Keratinocyte (primary cell): Measurements from ENCODE around the gene ABL1. TPM values are rescaled to one million over a fixed set of nuclear protein-coding genes. Genes with fewer than 3 reads are reported as not detected.
"Not testable (repeated sequence)": the region's sequence is repeated elsewhere in the genome, so short reads cannot be mapped to it uniquely, and the experiment has no call there.

ENCODE experiments used
- DNase-seq: peaks from one replicate; pipeline ENCODE4 v3.0.0-alpha.2; 2011; ENCODE audit warnings: low read depth, missing footprints, low spot score
- FAIRE-seq: peaks from 2 replicates; lab custom pipeline; 2011; peaks lifted over from hg19 to GRCh38; lab: Jason Lieb, UNC
- H2AFZ ChIP-seq: 2 replicates; pipeline ENCODE4 v1.6.0; 2012; ENCODE audit warnings: low read length, control low read depth, inconsistent platforms; ENCODE audit not compliant: control insufficient read depth
- H3K27ac ChIP-seq: 2 replicates; pipeline ENCODE4 v1.5.1; 2011; ENCODE audit warnings: low read length; ENCODE audit not compliant: control insufficient read depth, insufficient read depth
- H3K27me3 ChIP-seq: 3 replicates; pipeline ENCODE4 v1.6.0; 2011; ENCODE audit warnings: low read length; ENCODE audit not compliant: control insufficient read depth, insufficient read depth; ENCODE audit errors: extremely low read depth
- H3K36me3 ChIP-seq, 2 experiments: 2 replicates in 1 of 2; 3 replicates in 1 of 2; pipeline ENCODE4 v1.5.1; 2011; ENCODE audit warnings: low read length in 2 of 2, mild to moderate bottlenecking in 1 of 2; ENCODE audit not compliant: control insufficient read depth in 2 of 2, insufficient read depth in 2 of 2; ENCODE audit errors: extremely low read depth in 1 of 2
- H3K4me1 ChIP-seq: 3 replicates; pipeline ENCODE4 v1.5.1; 2011; ENCODE audit warnings: low read length; ENCODE audit not compliant: control insufficient read depth, insufficient read depth; ENCODE audit errors: extremely low read depth
- H3K4me2 ChIP-seq: 3 replicates; pipeline ENCODE4 v1.6.0; 2011; ENCODE audit warnings: low read depth, low read length; ENCODE audit not compliant: control insufficient read depth, insufficient read depth; ENCODE audit errors: extremely low read depth
- H3K4me3 ChIP-seq, 3 experiments: fragments of 200-600 bp in 1 of 3; sonication (generic) in 1 of 3; 2 replicates in 2 of 3; 3 replicates in 1 of 3; pipeline ENCODE4 v1.5.1; 2011 to 2016; ENCODE audit warnings: low read length in 3 of 3, mild to moderate bottlenecking in 3 of 3, control low read depth in 2 of 3, inconsistent platforms in 1 of 3, low read depth in 1 of 3, mixed read lengths in 1 of 3, mixed run types in 1 of 3, moderate library complexity in 1 of 3; ENCODE audit not compliant: control insufficient read depth in 2 of 3, insufficient read depth in 2 of 3; ENCODE audit errors: extremely low read depth in 1 of 3
- H3K79me2 ChIP-seq: 2 replicates; pipeline ENCODE4 v1.6.0; 2012; ENCODE audit warnings: low read length; ENCODE audit not compliant: control insufficient read depth, insufficient read depth
- H3K9ac ChIP-seq: 3 replicates; pipeline ENCODE4 v1.6.0; 2011; ENCODE audit warnings: low read length; ENCODE audit not compliant: control insufficient read depth, insufficient read depth; ENCODE audit errors: extremely low read depth
- H3K9me1 ChIP-seq: 3 replicates; pipeline ENCODE4 v1.6.0; 2011; ENCODE audit warnings: low read length; ENCODE audit not compliant: control insufficient read depth, insufficient read depth; ENCODE audit errors: extremely low read depth
- H3K9me3 ChIP-seq: 2 replicates; pipeline ENCODE4 v1.5.1; 2012; ENCODE audit warnings: low read depth, low read length; ENCODE audit not compliant: control insufficient read depth
- H4K20me1 ChIP-seq: 3 replicates; pipeline ENCODE4 v1.6.0; 2011; ENCODE audit warnings: low read length; ENCODE audit not compliant: control insufficient read depth, insufficient read depth; ENCODE audit errors: extremely low read depth
- CTCF ChIP-seq, 3 experiments: IDR thresholded peaks in 1 of 3; conservative IDR thresholded peaks in 1 of 3; optimal IDR thresholded peaks in 1 of 3; 2 replicates in 2 of 3; 3 replicates in 1 of 3; pipeline versions ENCODE3 to v1.5.1; 2011; ENCODE audit warnings: low read length in 3 of 3, mild to moderate bottlenecking in 3 of 3, moderate library complexity in 2 of 3, control low read depth in 1 of 3, inconsistent platforms in 1 of 3; ENCODE audit not compliant: insufficient read depth in 2 of 3; ENCODE audit errors: extremely low read depth in 1 of 3
- EZH2 ChIP-seq: IDR thresholded peaks from one replicate; pipeline ENCODE4 v1.6.1; 2012; ENCODE audit warnings: inconsistent platforms, mild to moderate bottlenecking, low read length, moderate library complexity
- dilution Hi-C: fragments of 300-500 bp; cut with MboI; formaldehyde crosslinking; loops from one replicate; pipeline ENCODE4 v1.7.0; 2020; ENCODE audit warnings: low sequenced_read_pairs; ENCODE audit not compliant: extremely low pct_ligation_motif_present
- polyA plus RNA-seq, 5 experiments: library from polyadenylated mRNA; depleted of rRNA in 3 of 5; stranded (reverse) in 3 of 5; stranded (forward) in 1 of 5; unstranded in 1 of 5; fragments of >200 nt; gene quantifications; 1 replicate in 1 of 5; 2 replicates in 3 of 5; 3 replicates in 1 of 5; pipeline versions ENCODE4 v1.2.1 to v1.2.3, GENCODE V29; 2011 to 2012; ENCODE audit warnings: missing spikeins in 2 of 5, low read depth in 1 of 5, low replicate concordance in 1 of 5

Gene ABL1
- polyA plus RNA-seq, 1 donor (not counting 4 experiments of a cell fraction or from before 2014, with no cell fraction given): 17.0 TPM

- no peaks in the 10 kb centered on the region for H3K9me3 ChIP-seq
- peaks cover 15% of the 10 kb centered on the region for H3K4me1 ChIP-seq
- no peak overlapping the region for H3K9ac ChIP-seq
- dilution Hi-C loops: no loop called here
- no peak for FAIRE-seq
- TF ChIP-seq CTCF (optimal IDR thresholded peaks at IDR 0.05 in 1 of 3, IDR thresholded peaks at IDR 0.05 in 1 of 3, conservative IDR thresholded peaks at IDR 0.05 in 1 of 3; ENCODE audit: extremely low read depth in 1 of 3, insufficient read depth in 2 of 3, low read length in 3 of 3) (no peak), EZH2 (no peak)
- H3K27me3 ChIP-seq: peaks cover 6% of the 10 kb centered on the region
- no peaks in the 10 kb centered on the region for H4K20me1 ChIP-seq
- no peak overlapping the region for H2AFZ ChIP-seq
- no peak overlapping the region for H3K4me2 ChIP-seq
- H3K9me1 ChIP-seq: no peaks in the 10 kb centered on the region
- no peak overlapping the region for H3K27ac ChIP-seq
- H3K4me3 ChIP-seq: no peak overlapping the region
- no peaks in the 10 kb centered on the region for H3K36me3 ChIP-seq
- no peaks in the 10 kb centered on the region for H3K79me2 ChIP-seq
- no peak for DNase-seq
These were observed 73.9 kb downstream of the ABL1 start for GRCh38 chr9:130908878-130909355.

DNA sequence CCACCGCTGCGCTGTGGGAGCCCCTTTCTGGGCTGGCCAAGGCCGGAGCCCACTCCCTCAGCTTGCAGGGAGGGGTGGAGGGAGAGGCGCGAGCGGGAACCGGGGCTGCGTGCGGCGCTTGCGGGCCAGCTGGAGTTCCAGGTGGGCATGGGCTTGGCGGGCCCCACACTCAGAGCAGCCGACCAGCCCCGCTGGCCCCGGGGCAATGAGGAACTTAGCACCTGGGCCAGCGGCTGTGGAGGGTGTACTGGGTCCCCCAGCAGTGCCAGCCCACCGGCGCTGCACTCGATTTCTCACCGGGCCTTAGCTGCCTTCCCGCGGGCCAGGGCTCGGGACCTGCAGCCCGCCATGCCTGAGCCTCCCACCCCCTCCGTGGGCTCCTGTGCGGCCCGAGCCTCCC lies 75.0 kb downstream of the ABL1 start:
- DNase-seq, H4K20me1 ChIP-seq, FAIRE-seq, H3K9me1 ChIP-seq, H3K36me3 ChIP-seq, H3K9ac ChIP-seq, H3K4me2 ChIP-seq, H3K27me3 ChIP-seq, H2AFZ ChIP-seq, H3K4me3 ChIP-seq, H3K79me2 ChIP-seq, H3K9me3 ChIP-seq, dilution Hi-C loops, H3K27ac ChIP-seq: not testable (repeated sequence)
- peaks cover 15% of the 10 kb centered on the region for H3K4me1 ChIP-seq

DNA sequence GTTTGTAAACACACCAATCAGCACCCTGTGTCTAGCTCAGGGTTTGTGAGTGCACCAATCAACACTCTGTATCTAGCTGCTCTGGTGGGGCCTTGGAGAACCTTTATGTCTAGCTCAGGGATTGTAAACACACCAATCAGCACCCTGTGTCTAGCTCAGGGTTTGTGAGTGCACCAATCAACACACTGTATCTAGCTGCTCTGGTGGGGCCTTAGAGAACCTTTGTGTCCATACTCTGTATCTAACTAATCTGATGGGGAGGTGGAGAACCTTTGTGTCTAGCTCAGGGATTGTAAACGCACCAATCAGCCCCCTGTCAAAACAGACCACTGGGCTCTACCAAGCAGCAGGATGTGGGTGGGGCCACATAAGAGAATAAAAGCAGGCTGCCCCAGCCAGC lies 75.6 kb downstream of the ABL1 start:
- H2AFZ ChIP-seq, H3K9me1 ChIP-seq, H3K27ac ChIP-seq, H3K79me2 ChIP-seq, H3K9me3 ChIP-seq, dilution Hi-C loops, H3K27me3 ChIP-seq, H3K4me3 ChIP-seq, H4K20me1 ChIP-seq, H3K4me2 ChIP-seq, DNase-seq, H3K36me3 ChIP-seq, H3K9ac ChIP-seq, FAIRE-seq: not testable (repeated sequence)
- H3K4me1 ChIP-seq: peaks cover 15% of the 10 kb centered on the region
